Measurements from ENCODE around the gene MT1B. TPM values are rescaled to one million over a fixed set of nuclear protein-coding genes. Genes with fewer than 3 reads are reported as not detected.

The MT1B gene
- total and polyA plus RNA-seq, 8 donors: 5.8 TPM; not detected in 7

GRCh38 chr16:56606071-56606475, 45.6 kb upstream of the MT1B start:
- intact Hi-C loops (cut with DNase I; ENCODE audit: low total_unique reads): no loop called here
- WGBS, 5 donors: 66 to 82% (median 70%) methylated on average over 3 of the region's 3 CpGs
- TF ChIP-seq POLR2A (IDR thresholded peaks at IDR 0.05) (no peak), POLR2AphosphoS5 (IDR thresholded peaks at IDR 0.05) (no peak), EP300 (IDR thresholded peaks at IDR 0.05) (no peak), CTCF (IDR thresholded peaks at IDR 0.05) (no peak)
- H3K36me3 ChIP-seq: no peaks in the 10 kb centered on the region
- no peak for DNase-seq
- H3K4me3 ChIP-seq: no peak overlapping the region
- no peaks in the 10 kb centered on the region for H3K9me3 ChIP-seq
- peaks cover 28 to 49% (median 42%) of the 10 kb centered on the region in 4 donors for H3K4me1 ChIP-seq
- peaks cover 0 to 4% (median 0%) of the 10 kb centered on the region in 3 donors for H3K27me3 ChIP-seq
- peak overlapping the region; percentile 88 to 96 (median 92) for H3K27ac ChIP-seq

GRCh38 chr16:56606476-56607108, 45.1 kb upstream of the MT1B start:
- Histone ChIP-seq H3K27me3 (peaks cover 0 to 2% (median 0%) of the 10 kb centered on the region in 3 donors), H3K9me3 (no peaks in the 10 kb centered on the region), H3K27ac (peak overlapping the region; percentile 88 to 96 (median 92)), H3K4me1 (peaks cover 33 to 54% (median 47%) of the 10 kb centered on the region in 4 donors), H3K4me3 (peak overlapping the region in 1 of 4 donors; percentile 14), H3K36me3 (no peaks in the 10 kb centered on the region)
- peak in 1 of 2 donors; percentile 64 for DNase-seq
- WGBS, 5 donors: 37 to 55% (median 40%) methylated on average over 8 of the region's 8 CpGs
- intact Hi-C loops (cut with DNase I; ENCODE audit: low total_unique reads): no loop called here
- TF ChIP-seq EP300 (IDR thresholded peaks at IDR 0.05) (no peak), POLR2AphosphoS5 (IDR thresholded peaks at IDR 0.05) (peak in 2 of 3 donors; percentile 50 to 55)

- 34 to 48% (median 43%) methylated on average over 12 to 14 of the region's 14 CpGs for WGBS, 5 donors
Measured at GRCh38 chr16:56607109-56607618, 44.5 kb upstream of the MT1B start.

GRCh38 chr16:56607675-56608042, 44.0 kb upstream of the MT1B start:
- H3K9me3 ChIP-seq: no peaks in the 10 kb centered on the region
- peaks cover 35 to 57% (median 51%) of the 10 kb centered on the region in 4 donors for H3K4me1 ChIP-seq
- 64 to 80% (median 69%) methylated on average over 2 of the region's 2 CpGs for WGBS, 5 donors
- TF ChIP-seq EP300 (IDR thresholded peaks at IDR 0.05) (no peak), CTCF (IDR thresholded peaks at IDR 0.05) (no peak), POLR2A (IDR thresholded peaks at IDR 0.05) (no peak), POLR2AphosphoS5 (IDR thresholded peaks at IDR 0.05) (no peak)
- no peaks in the 10 kb centered on the region for H3K27me3 ChIP-seq
- H3K4me3 ChIP-seq: peak overlapping the region; percentile 58 to 78 (median 66)
- intact Hi-C loops (cut with DNase I; ENCODE audit: low total_unique reads): no loop called here
- no peaks in the 10 kb centered on the region for H3K36me3 ChIP-seq
- peak overlapping the region; percentile 88 to 96 (median 92) for H3K27ac ChIP-seq
- DNase-seq: no peak

More at GRCh38 chr16:56607109-56607618, 44.5 kb upstream of the MT1B start:
- no peaks in the 10 kb centered on the region for H3K9me3 ChIP-seq
- peaks cover 35 to 57% (median 51%) of the 10 kb centered on the region in 4 donors for H3K4me1 ChIP-seq
- no peaks in the 10 kb centered on the region for H3K36me3 ChIP-seq
- DNase-seq: peak; percentile 62 to 85
- intact Hi-C loops (cut with DNase I; ENCODE audit: low total_unique reads): no loop called here
- TF ChIP-seq CTCF (IDR thresholded peaks at IDR 0.05) (no peak), EP300 (IDR thresholded peaks at IDR 0.05) (peak; percentile 99), POLR2AphosphoS5 (IDR thresholded peaks at IDR 0.05) (peak; percentile 82 to 98 (median 95))
- H3K27me3 ChIP-seq: no peaks in the 10 kb centered on the region
- H3K27ac ChIP-seq: peak overlapping the region; percentile 88 to 96 (median 92)
- peak overlapping the region in 1 of 4 donors; percentile 14 for H3K4me3 ChIP-seq
